NCI-H1436 treated with DMSO at 0.1 percent for 48 hours (cell line): Measurements from ENCODE around the gene XRCC3.
"Not testable (repeated sequence)": the region's sequence is repeated elsewhere in the genome, so short reads cannot be mapped to it uniquely, and the experiment has no call there.

Experiments used
- DNase-seq: peaks from one replicate; lab custom pipeline; 2025; lab: John Stamatoyannopoulos, UW

XRCC3 gene

DNA sequence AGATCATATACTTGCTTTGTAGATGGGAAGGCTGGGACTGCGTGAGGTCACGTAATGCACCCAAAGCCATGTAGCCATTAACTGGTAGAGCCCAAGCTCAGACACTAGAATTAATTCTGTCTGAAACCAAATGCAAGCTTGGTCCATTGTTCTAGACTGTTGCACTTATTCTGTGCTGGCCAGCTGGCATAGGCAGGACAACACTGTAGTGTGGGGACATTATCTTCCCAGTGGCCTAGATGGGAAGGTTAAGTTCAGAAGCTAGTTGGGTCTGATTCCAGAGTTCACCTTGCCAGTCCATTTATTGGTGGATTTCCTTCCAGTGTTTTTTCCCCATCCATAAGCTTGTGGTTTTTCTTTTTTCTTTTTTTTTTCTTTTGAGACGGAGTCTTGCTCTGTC lies 47.1 kb downstream of the XRCC3 start:
- no peak for DNase-seq

GRCh38 chr14:103667671-103668070 lies 47.6 kb downstream of the XRCC3 start:
- no peak for DNase-seq

DNA sequence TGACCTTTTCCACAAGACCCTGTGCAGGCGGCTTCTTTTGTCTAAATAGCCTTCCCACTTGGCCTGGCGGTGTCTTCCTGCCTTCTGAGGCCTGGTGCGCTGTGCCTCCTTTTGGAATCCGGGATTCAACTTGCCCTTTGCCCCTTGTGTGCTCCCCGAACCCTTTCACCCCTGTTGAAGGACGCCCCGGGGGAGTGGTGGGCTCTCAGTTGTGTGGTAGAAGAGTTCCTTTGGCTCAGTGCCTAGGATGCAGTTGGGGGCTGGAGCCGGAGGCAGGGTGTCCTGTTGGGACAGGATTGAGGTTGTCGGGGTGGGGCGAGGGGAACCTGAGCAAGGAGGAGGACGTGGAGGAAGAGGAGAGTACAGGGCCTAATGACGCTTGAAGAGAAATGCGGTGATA lies 51.7 kb downstream of the XRCC3 start:
- no peak for DNase-seq

- DNase-seq: no peak
Observed at GRCh38 chr14:103662591-103662990, 52.7 kb downstream of the XRCC3 start.

DNA sequence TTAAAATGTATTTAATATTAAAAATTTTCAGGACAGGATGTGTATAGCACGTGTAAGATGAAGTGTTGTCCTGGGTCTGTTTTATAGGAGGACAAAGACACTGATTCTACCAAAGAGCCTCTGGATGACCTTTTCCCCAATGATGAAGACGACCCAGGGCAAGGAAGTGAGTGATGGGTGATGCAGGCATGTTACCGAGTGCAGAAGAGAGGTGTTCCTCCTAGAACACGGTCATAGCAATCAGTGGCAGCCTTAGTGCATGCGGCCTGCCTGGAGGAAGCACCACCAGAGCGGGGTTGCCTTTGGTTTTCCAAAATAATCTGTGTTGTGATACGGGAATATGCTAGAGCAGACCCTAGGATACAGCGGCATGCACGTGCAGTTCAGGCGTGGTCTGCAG lies 53.2 kb downstream of the XRCC3 start:
- DNase-seq: no peak

- no peak for DNase-seq
Observed at GRCh38 chr14:103659631-103660030, 55.6 kb downstream of the XRCC3 start.

DNA sequence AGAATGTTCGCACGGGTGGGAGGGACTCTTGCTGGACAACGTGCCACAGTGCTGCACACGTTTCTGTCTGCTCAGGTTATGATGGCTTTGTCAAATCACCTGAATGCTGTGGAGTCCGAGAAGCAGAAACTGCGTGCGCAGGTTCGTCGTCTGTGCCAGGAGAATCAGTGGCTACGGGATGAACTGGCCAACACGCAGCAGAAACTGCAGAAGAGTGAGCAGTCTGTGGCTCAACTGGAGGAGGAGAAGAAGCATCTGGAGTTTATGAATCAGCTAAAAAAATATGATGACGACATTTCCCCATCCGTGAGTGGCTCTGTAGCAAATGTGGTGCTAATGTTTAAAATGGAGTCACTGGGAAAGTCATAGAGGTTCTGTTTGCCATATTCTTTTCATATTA lies 57.8 kb downstream of the XRCC3 start:
- no peak for DNase-seq

DNA sequence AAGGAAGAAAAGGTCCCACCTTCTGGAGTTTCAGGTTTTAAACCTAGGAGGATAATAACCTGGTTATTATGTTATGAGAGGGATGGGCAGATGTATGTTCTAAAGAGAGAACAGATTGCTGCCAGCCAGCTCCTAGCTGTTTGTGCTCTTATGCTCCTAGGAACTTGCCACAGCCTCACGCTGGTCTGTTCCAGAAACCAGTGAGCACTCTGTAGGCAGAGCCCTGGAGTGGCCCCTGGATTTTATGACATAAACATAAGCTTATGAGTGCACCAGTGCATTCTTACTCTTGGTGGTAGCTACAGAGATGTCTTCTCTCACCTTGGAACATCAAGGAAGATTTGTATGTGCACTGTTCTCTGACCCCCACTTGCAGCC lies 58.5 kb downstream of the XRCC3 start:
- no peak for DNase-seq

DNA sequence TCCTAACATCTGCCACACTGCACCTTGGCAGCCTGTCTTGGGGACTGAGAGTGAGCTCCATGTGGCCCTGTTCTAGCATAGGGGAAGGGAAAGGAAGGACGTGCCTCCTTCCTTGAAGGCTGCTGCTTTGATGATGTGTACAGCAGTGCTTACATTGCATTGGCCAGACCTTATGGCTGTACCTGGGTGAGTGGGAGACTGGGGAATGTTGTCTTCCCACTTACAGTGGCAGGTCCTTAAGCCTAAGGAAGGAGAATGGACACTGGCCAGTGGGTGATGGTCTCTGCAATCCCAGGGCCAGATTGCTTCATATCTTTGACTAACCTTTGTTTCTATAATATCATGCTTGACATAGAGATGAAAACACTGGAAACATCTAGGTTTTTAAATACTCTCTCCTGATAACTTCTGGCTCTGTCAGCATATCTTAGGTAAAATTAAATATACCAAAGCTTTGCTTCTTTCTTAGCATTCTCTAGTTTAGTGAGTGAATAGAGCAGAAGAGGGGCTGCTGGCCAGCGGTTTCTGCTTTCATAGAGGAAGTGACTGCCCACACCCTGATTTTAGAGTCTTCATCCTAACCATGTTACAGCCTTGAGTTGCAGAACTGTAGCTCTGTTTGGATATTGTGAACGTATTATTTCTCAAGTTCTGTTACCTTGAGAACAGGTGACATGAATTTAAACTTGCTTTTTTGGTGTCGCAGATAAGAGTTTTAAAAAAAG lies 59.1 kb downstream of the XRCC3 start:
- no peak for DNase-seq

DNA sequence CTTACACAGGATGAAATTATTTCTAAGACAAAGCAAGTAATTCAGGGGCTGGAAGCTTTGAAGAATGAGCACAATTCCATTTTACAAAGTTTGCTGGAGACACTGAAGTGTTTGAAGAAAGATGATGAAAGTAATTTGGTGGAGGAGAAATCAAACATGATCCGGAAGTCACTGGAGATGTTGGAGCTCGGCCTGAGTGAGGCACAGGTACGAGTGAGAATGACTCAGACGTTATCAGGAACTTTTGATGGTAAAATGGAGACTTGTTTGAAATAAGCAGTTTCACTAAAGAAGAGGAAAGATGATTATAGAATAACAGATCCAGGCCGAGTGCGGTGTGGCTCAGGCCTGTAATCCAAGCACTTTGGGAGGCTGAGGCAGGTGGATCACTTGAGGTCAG lies 60.6 kb downstream of the XRCC3 start:
- no peak for DNase-seq

- DNase-seq: no peak
Observed at GRCh38 chr14:103653805-103654204, 61.4 kb downstream of the XRCC3 start.

DNA sequence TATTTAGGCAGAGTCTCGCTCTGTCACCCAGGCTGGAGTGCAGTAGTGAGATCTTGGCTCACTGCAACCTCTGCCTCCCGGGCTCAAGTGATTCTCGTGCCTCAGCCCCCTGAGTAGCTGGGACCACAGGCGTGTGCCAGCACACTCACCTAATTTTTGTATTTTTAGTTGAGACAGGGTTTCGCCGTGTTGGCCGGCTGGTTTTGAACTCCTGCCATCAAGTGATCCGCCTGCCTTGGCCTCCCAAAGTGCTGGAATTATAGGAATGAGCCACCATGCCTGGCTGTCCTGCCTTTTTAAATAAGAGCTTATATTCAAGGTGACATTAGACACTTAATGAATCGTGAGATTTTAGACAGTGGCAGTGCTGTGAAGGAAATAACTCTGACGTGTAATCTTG lies 61.9 kb downstream of the XRCC3 start:
- not testable (repeated sequence) for DNase-seq

GRCh38 chr14:103652806-103653205 lies 62.4 kb downstream of the XRCC3 start:
- no peak for DNase-seq

- DNase-seq: no peak
Observed at GRCh38 chr14:103651585-103651984, 63.7 kb downstream of the XRCC3 start.

DNA sequence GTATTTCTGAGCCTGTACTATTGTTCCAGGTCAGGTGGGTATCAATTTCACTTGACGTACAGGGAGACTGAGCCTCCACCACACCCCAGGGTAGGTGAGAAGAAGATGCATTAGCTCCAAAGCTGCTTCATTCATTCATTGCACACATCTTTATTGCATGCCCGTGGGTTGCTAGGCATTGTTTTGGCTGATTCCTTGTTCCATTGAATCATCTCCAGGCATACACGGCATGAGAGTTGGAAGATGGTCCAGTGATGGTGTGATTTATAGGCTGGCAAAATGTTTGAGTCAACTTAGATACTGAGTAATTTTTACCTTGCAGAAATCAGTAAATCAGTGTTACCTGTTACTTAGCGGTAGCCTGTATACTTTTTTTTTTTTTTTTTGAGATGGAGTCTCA lies 65.0 kb downstream of the XRCC3 start:
- DNase-seq: no peak

- DNase-seq: no peak
Observed at GRCh38 chr14:103649001-103649400, 66.2 kb downstream of the XRCC3 start.
